Measurements from ENCODE around the gene DLK1.

DNA sequence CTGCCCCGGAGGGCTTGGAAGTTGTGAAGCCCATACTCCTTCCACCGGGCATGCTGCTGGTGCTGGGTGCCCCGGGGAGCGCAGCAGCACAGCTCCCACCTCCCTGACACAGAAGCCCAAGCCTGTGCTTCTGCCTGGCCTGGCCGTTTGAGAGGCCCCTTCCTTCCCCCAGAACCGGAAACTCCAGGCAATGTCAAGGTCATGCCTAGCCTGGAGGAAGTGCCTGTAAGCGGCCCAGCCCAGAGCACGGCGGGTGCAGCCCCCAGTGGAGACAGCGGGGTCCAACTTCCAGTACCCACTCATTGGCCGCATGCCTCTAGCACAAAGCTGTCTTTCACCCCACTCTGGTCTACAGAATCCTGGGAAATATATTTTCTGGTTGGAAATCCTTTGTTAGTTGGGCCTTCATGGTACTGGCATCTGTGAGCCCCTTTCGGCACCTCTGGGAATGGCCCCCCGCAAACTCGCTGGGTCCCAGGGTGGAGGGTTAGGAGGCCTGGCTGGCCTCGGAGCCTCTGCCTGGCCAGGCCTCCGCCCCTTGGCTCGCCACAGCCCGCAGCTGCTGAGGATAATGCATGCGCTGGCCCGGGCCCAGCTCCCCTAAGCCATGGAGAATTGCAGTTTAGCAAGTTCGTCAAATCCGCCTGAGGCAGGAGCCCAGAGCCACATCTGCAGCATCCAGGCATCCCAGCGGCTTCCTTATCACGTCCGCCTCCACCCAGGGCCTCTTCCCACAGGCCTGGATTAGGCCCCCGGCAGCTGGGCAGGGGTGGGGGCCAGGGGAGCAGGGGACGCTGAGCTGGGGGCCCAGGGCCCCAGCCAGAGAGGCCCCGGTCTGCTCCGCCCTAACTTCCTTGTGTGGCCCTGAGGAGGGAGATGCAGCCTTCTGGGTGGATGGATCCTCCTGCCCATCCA lies 48.9 kb upstream of the DLK1 start:
- no peak for TF ChIP-seq CEBPB (IDR thresholded peaks at IDR 0.05)
- TF ChIP-seq, protein P1, sequence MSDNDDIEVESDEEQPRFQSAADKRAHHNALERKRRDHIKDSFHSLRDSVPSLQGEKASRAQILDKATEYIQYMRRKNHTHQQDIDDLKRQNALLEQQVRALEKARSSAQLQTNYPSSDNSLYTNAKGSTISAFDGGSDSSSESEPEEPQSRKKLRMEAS (IDR thresholded peaks at IDR 0.05): no peak
- TF ChIP-seq, protein P2, sequence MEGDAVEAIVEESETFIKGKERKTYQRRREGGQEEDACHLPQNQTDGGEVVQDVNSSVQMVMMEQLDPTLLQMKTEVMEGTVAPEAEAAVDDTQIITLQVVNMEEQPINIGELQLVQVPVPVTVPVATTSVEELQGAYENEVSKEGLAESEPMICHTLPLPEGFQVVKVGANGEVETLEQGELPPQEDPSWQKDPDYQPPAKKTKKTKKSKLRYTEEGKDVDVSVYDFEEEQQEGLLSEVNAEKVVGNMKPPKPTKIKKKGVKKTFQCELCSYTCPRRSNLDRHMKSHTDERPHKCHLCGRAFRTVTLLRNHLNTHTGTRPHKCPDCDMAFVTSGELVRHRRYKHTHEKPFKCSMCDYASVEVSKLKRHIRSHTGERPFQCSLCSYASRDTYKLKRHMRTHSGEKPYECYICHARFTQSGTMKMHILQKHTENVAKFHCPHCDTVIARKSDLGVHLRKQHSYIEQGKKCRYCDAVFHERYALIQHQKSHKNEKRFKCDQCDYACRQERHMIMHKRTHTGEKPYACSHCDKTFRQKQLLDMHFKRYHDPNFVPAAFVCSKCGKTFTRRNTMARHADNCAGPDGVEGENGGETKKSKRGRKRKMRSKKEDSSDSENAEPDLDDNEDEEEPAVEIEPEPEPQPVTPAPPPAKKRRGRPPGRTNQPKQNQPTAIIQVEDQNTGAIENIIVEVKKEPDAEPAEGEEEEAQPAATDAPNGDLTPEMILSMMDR (IDR thresholded peaks at IDR 0.05): no peak
- no peak for TF ChIP-seq JUN (IDR thresholded peaks at IDR 0.05)
- TF ChIP-seq ZNF302 (CRISPR knock-in tag; IDR thresholded peaks at IDR 0.05): no peak
- TF ChIP-seq NFE2L2 (conservative IDR thresholded peaks at IDR 0.05; ENCODE audit: low read length): no peak
- TF ChIP-seq, protein P3, sequence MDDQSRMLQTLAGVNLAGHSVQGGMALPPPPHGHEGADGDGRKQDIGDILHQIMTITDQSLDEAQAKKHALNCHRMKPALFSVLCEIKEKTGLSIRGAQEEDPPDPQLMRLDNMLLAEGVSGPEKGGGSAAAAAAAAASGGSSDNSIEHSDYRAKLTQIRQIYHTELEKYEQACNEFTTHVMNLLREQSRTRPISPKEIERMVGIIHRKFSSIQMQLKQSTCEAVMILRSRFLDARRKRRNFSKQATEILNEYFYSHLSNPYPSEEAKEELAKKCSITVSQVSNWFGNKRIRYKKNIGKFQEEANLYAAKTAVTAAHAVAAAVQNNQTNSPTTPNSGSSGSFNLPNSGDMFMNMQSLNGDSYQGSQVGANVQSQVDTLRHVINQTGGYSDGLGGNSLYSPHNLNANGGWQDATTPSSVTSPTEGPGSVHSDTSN (IDR thresholded peaks at IDR 0.05): no peak
- no peak for TF ChIP-seq ZC3H11A (IDR thresholded peaks at IDR 0.05)

Measured in A549 (cell line).